HepG2 (cell line): Measurements from ENCODE around the gene CLIC5. TPM values are rescaled to one million over a fixed set of nuclear protein-coding genes. Genes with fewer than 3 reads are reported as not detected.

Source experiments
- ATAC-seq: fragments of 200-7000 bp; cut with Tn5 transposase; 3 replicates; pipeline ENCODE4 v1.9.1; 2020; ENCODE audit warnings: mild to moderate bottlenecking, moderate library complexity
- BruUV-seq: library from RNA; stranded (reverse); fragments of 400-500 nt; replicated peaks from 2 replicates; lab custom pipeline; 2021; lab: Mats Ljungman, UMichigan
- CTCF ChIA-PET: fragments of 300-600 bp; formaldehyde crosslinking; extraction: SDS; loops from one replicate; lab custom pipeline; 2021; ENCODE audit warnings: low total read pairs, inconsistent platforms, low intra/inter-chr PET ratio; lab: Yijun Ruan, JAX
- POLR2A ChIA-PET: fragments of 350-600 bp; sonication (Branson Sonifier 250); formaldehyde crosslinking; loops from one replicate; lab custom pipeline; 2020; ENCODE audit warnings: antibody characterized with exemption, inconsistent platforms; lab: Yijun Ruan, JAX
- DNase-seq: peaks from one replicate; pipeline ENCODE4 v3.0.0-alpha.2; 2015; ENCODE audit warnings: low spot score
- FAIRE-seq: peaks from 3 replicates; lab custom pipeline; 2011; peaks lifted over from hg19 to GRCh38; lab: Jason Lieb, UNC
- H2AFZ ChIP-seq: one replicate; pipeline ENCODE4 v1.6.1; 2011; ENCODE audit warnings: low read length, inconsistent platforms
- H3K27ac ChIP-seq: fragments of 300-600 bp; 3 replicates; pipeline ENCODE4 v1.8.0; 2011; ENCODE audit warnings: mixed run types, mild to moderate bottlenecking, mixed read lengths, low read length, inconsistent platforms; ENCODE audit not compliant: insufficient read depth; ENCODE audit errors: extremely low read length
- H3K27me3 ChIP-seq, 2 experiments: fragments of 200-600 bp in 1 of 2; 2 replicates in 1 of 2; 3 replicates in 1 of 2; pipeline versions ENCODE4 v1.6.0 to v1.8.0; 2011; ENCODE audit warnings: low read length in 2 of 2, mild to moderate bottlenecking in 2 of 2, moderate library complexity in 2 of 2, inconsistent platforms in 1 of 2; ENCODE audit not compliant: insufficient read depth in 2 of 2, control insufficient read depth in 1 of 2
- H3K36me3 ChIP-seq, 2 experiments: fragments of 200-600 bp in 1 of 2; replicated peaks in 1 of 2; 2 replicates in 1 of 2; 3 replicates in 1 of 2; pipeline versions ENCODE4 v1.5.1 to v1.8.0; 2011; ENCODE audit warnings: low read length in 2 of 2, inconsistent platforms in 1 of 2; ENCODE audit not compliant: insufficient read depth in 2 of 2, control insufficient read depth in 1 of 2
- H3K4me1 ChIP-seq: 2 replicates; pipeline ENCODE4 v1.5.1; 2012; ENCODE audit warnings: low read length, inconsistent platforms; ENCODE audit not compliant: insufficient read depth
- H3K4me2 ChIP-seq: 2 replicates; pipeline ENCODE4 v1.6.0; 2011; ENCODE audit warnings: low read depth, low read length, inconsistent platforms
- H3K4me3 ChIP-seq, 3 experiments: fragments of 200-600 bp in 1 of 3; sonication (generic), shearing (Covaris generic) in 1 of 3; replicated peaks in 1 of 3; 2 replicates each; pipeline ENCODE4 v1.5.1; 2011 to 2016; ENCODE audit warnings: low read length in 3 of 3, inconsistent platforms in 2 of 3, low read depth in 2 of 3, mild to moderate bottlenecking in 2 of 3, control low read depth in 1 of 3, mixed read lengths in 1 of 3; ENCODE audit not compliant: insufficient read depth in 1 of 3
- H3K79me2 ChIP-seq: one replicate; pipeline ENCODE4 v1.6.1; 2011; ENCODE audit warnings: low read length, inconsistent platforms; ENCODE audit not compliant: insufficient read depth
- H3K9ac ChIP-seq: 2 replicates; pipeline ENCODE4 v1.6.0; 2011; ENCODE audit warnings: mild to moderate bottlenecking, low read depth, low read length, inconsistent platforms; ENCODE audit not compliant: insufficient read depth
- H3K9me3 ChIP-seq: 2 replicates; pipeline ENCODE4 v1.5.1; 2012; ENCODE audit warnings: mild to moderate bottlenecking, low read length
- H4K20me1 ChIP-seq: 2 replicates; pipeline ENCODE4 v1.6.0; 2011; ENCODE audit warnings: inconsistent platforms, mild to moderate bottlenecking, low read length, moderate library complexity; ENCODE audit not compliant: insufficient read depth
- GATA4 ChIP-seq: sonication (generic); IDR thresholded peaks from 2 replicates; pipeline ENCODE4 v1.6.1; 2016; ENCODE audit warnings: antibody characterized with exemption, low read depth, borderline replicate concordance
- HNF4A ChIP-seq: sonication (generic); formaldehyde crosslinking; IDR thresholded peaks from 2 replicates; pipeline ENCODE4 v1.4.0; 2020; ENCODE audit warnings: missing genetic modification reagents
- SMYD3 ChIP-seq: sonication (generic); formaldehyde crosslinking; IDR thresholded peaks from 2 replicates; pipeline ENCODE4 v1.8.1; 2023; ENCODE audit warnings: mild to moderate bottlenecking, missing genetic modification reagents
- SRF ChIP-seq: IDR thresholded peaks from 2 replicates; pipeline ENCODE4 v1.6.1; 2011; ENCODE audit warnings: mild to moderate bottlenecking, low read depth, low read length, moderate library complexity
- TEF ChIP-seq: sonication (generic); formaldehyde crosslinking; IDR thresholded peaks from 2 replicates; pipeline ENCODE4 v1.5.0; 2020; ENCODE audit warnings: missing genetic modification reagents
- ZFP90 ChIP-seq: sonication (generic); formaldehyde crosslinking; IDR thresholded peaks from 2 replicates; pipeline ENCODE4 v1.8.0; 2022; ENCODE audit warnings: missing genetic modification reagents, mild to moderate bottlenecking, inconsistent platforms, borderline replicate concordance
- ZNF333 ChIP-seq: sonication (generic); formaldehyde crosslinking; IDR thresholded peaks from 2 replicates; pipeline ENCODE4 v1.4.0; 2020; ENCODE audit warnings: mild to moderate bottlenecking, missing genetic modification reagents, borderline replicate concordance
- ZNF562 ChIP-seq: sonication (generic); formaldehyde crosslinking; IDR thresholded peaks from 2 replicates; pipeline ENCODE4 v1.8.0; 2022; ENCODE audit warnings: missing genetic modification reagents, borderline replicate concordance
- ZNF841 ChIP-seq: sonication (generic); formaldehyde crosslinking; IDR thresholded peaks from 2 replicates; pipeline ENCODE4 v1.8.1; 2023; ENCODE audit warnings: missing genetic modification reagents, borderline replicate concordance
- WGBS: methylation state at CpG from one replicate; pipeline ENCODE4 v1.1.6; 2017; ENCODE audit warnings: low lambda C conversion rate; 5-methylcytosine and 5-hydroxymethylcytosine counted together
- in situ Hi-C: cut with HindIII; loops from 2 replicates; pipeline ENCODE4 v1.10.0; 2017; ENCODE audit warnings: low pct_unique_long_range_greater_than_20kb; ENCODE audit not compliant: extremely low pct_ligation_motif_present
- intact Hi-C: fragments of 100-400 bp; cut with micrococcal nuclease; formaldehyde crosslinking; loops from one replicate; pipeline ENCODE4 v1.10.0; 2022; ENCODE audit not compliant: unreplicated experiment
- polyA plus RNA-seq, 8 experiments: library from polyadenylated mRNA; depleted of rRNA in 3 of 8; stranded (reverse) in 7 of 8; unstranded in 1 of 8; fragments of >200 nt; fragmentation: Illumina TruSeq in 4 of 8; extraction: Trizol in 4 of 8; gene quantifications; 2 replicates each; pipeline versions ENCODE4 v1.2.1 to v1.2.3, GENCODE V29; 2011 to 2016; ENCODE audit warnings: low read depth in 4 of 8, missing spikeins in 1 of 8, mixed read lengths in 1 of 8; ENCODE audit not compliant: insufficient read depth in 1 of 8
- total RNA-seq, 5 experiments: library from RNA; depleted of rRNA; stranded (reverse); fragments of >200 nt; fragmentation: Illumina TruSeq; extraction: Trizol; gene quantifications; 2 replicates each; pipeline ENCODE4 v1.2.3, GENCODE V29; 2016; ENCODE audit warnings: low read depth in 1 of 5
- TF ChIP-seq, protein P1 (sequence below): sonication (generic); formaldehyde crosslinking; IDR thresholded peaks from 2 replicates; pipeline ENCODE4 v1.4.0; 2020; ENCODE audit warnings: mild to moderate bottlenecking, missing genetic modification reagents

The CLIC5 gene
- total and polyA plus RNA-seq, 2 of the 13 experiments (the other 11 are each of a cell fraction or from before 2014, with no cell fraction given): not detected

- DNase-seq (peak; percentile 4), FAIRE-seq (no peak)
- H3K27ac ChIP-seq: no peak overlapping the region
Observed at GRCh38 chr6:45843848-45844521, 171.7 kb downstream of the CLIC5 start.

GRCh38 chr6:45841062-45841461, 174.6 kb downstream of the CLIC5 start:
- FAIRE-seq (no peak), ATAC-seq (peak; percentile 42; the same call in 2 of the 3 replicates), DNase-seq (no peak)
- no peak overlapping the region for H3K4me2 ChIP-seq
- ChIA-PET POLR2A (no interaction called here), CTCF (no interaction called here)
- H4K20me1 ChIP-seq: no peaks in the 10 kb centered on the region
- H2AFZ ChIP-seq: no peak overlapping the region
- H3K27ac ChIP-seq: no peak overlapping the region
- no peaks in the 10 kb centered on the region for H3K79me2 ChIP-seq
- TF ChIP-seq GATA4 (no peak), HNF4A (CRISPR knock-in tag) (peak; percentile 53), ZFP90 (CRISPR knock-in tag) (no peak), TEF (CRISPR knock-in tag) (no peak)
- no TSS peak for BruUV-seq
- intact Hi-C loops (no loop called here), in situ Hi-C loops (no loop called here)
- no peaks in the 10 kb centered on the region for H3K9me3 ChIP-seq
- 35% methylated on average over 3 of the region's 3 CpGs for WGBS
- H3K4me1 ChIP-seq: peaks cover 10% of the 10 kb centered on the region
- no peaks in the 10 kb centered on the region for H3K36me3 ChIP-seq
- H3K4me3 ChIP-seq: no peak overlapping the region
- H3K9ac ChIP-seq: no peak overlapping the region
- no peaks in the 10 kb centered on the region for H3K27me3 ChIP-seq

More at GRCh38 chr6:45843848-45844521, 171.7 kb downstream of the CLIC5 start:
- Histone ChIP-seq H3K4me3 (no peak overlapping the region), H4K20me1 (no peaks in the 10 kb centered on the region), H3K9me3 (no peaks in the 10 kb centered on the region), H3K27me3 (no peaks in the 10 kb centered on the region), H3K9ac (no peak overlapping the region), H3K36me3 (no peaks in the 10 kb centered on the region), H3K4me1 (peaks cover 10% of the 10 kb centered on the region), H2AFZ (no peak overlapping the region), H3K79me2 (no peaks in the 10 kb centered on the region), H3K4me2 (no peak overlapping the region)
- POLR2A ChIA-PET: no interaction called here
- WGBS: 20% methylated on average over 8 of the region's 8 CpGs
- intact Hi-C loops (no loop called here), in situ Hi-C loops (no loop called here)
- ATAC-seq: peak; percentile 83
- BruUV-seq: no TSS peak
- CTCF ChIA-PET: no interaction called here
- TF ChIP-seq, protein P1, sequence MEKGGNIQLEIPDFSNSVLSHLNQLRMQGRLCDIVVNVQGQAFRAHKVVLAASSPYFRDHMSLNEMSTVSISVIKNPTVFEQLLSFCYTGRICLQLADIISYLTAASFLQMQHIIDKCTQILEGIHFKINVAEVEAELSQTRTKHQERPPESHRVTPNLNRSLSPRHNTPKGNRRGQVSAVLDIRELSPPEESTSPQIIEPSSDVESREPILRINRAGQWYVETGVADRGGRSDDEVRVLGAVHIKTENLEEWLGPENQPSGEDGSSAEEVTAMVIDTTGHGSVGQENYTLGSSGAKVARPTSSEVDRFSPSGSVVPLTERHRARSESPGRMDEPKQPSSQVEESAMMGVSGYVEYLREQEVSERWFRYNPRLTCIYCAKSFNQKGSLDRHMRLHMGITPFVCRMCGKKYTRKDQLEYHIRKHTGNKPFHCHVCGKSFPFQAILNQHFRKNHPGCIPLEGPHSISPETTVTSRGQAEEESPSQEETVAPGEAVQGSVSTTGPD (CRISPR knock-in tag): 0 out of 2 replicates have a peak, but pooled peaks have one; percentile 46
- TF ChIP-seq ZNF333 (no peak), ZNF562 (CRISPR knock-in tag) (no peak), SRF (peak; percentile 85), ZNF841 (CRISPR knock-in tag) (no peak), SMYD3 (CRISPR knock-in tag) (no peak)
